Superior temporal gyrus (tissue), 1 donor: ENCODE measurements around the gene ATP6V0C.
"Not testable (repeated sequence)": the region's sequence is repeated elsewhere in the genome, so short reads cannot be mapped to it uniquely, and the experiment has no call there.

Source experiments
- DNase-seq: peaks from one replicate; pipeline ENCODE4 v3.0.0-alpha.2; 2016; ENCODE audit errors: extremely low spot score

ATP6V0C gene

GRCh38 chr16:2550283-2550878, 36.6 kb downstream of the ATP6V0C start:
- not testable (repeated sequence) for DNase-seq

- DNase-seq = not testable (repeated sequence)
Observed at GRCh38 chr16:2551420-2551889, 37.7 kb downstream of the ATP6V0C start.

- DNase-seq = not testable (repeated sequence)
Observed at GRCh38 chr16:2554709-2555425, 41.1 kb downstream of the ATP6V0C start.

GRCh38 chr16:2557150-2557549, 43.4 kb downstream of the ATP6V0C start:
- not testable (repeated sequence) for DNase-seq

GRCh38 chr16:2560131-2560797, 46.5 kb downstream of the ATP6V0C start:
- not testable (repeated sequence) for DNase-seq

- not testable (repeated sequence) for DNase-seq
Observed at GRCh38 chr16:2560798-2561133, 47.0 kb downstream of the ATP6V0C start.

GRCh38 chr16:2567506-2567905, 53.8 kb downstream of the ATP6V0C start:
- not testable (repeated sequence) for DNase-seq

- not testable (repeated sequence) for DNase-seq
Observed at GRCh38 chr16:2568573-2568972, 54.8 kb downstream of the ATP6V0C start.
